ENCODE results near the gene ECSCR. TPM values are rescaled to one million over a fixed set of nuclear protein-coding genes. Genes with fewer than 3 reads are reported as not detected.
"Not testable (repeated sequence)": the region's sequence is repeated elsewhere in the genome, so short reads cannot be mapped to it uniquely, and the experiment has no call there.

The ECSCR gene
- total RNA-seq, 1 experiment from 2014 or later = not detected

DNA sequence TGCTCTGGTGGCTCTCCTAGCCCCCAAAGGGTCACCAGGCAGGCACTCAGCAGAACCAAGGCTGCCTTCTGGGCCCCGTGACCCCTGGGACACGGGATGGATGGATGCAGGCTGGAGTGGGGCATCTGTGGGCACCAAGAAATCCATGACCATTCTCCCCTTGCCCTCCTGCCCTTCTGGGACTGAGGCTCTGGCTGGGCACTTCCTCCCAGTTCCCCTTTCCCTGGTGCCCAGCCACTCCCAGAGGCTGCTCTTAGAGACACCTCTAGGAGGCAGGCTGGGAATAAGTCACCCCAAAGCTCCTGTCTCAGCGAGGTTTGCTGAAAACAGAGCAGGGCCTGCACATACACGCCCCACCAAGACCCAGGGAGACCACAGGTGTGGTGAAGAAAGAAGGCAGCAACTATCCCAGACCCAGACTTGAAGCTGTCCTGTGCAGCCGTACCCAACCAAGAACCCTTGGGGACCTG, 19.1 kb upstream of the ECSCR start:
- ChIA-PET POLR2A (interaction anchor here (0.5 kb wide), 1 partner anchor 170 kb away, joined by 16 read pairs; no protein-coding TSS in a partner anchor), CTCF (interaction anchor here (0.6 to 1.4 kb wide), 3 partner anchors 32 to 59 kb away, joined by 3 read pairs; no protein-coding TSS in a partner anchor)
- Histone ChIP-seq H3K4me1 (ENCODE audit: control insufficient read depth, insufficient read depth, low read length) (peaks cover 16% of the 10 kb centered on the region), H3K27me3 (ENCODE audit: control insufficient read depth, insufficient read depth, low read length) (no peaks in the 10 kb centered on the region), H3K9me3 (ENCODE audit: control insufficient read depth, insufficient read depth, low read depth, low read length) (no peaks in the 10 kb centered on the region), H3K4me3 (ENCODE audit: low read depth in 2 of 2, low read length in 2 of 2) (peak overlapping the region; percentile 23 to 52), H3K36me3 (ENCODE audit: control insufficient read depth, insufficient read depth, low read length) (no peaks in the 10 kb centered on the region), H3K27ac (ENCODE audit: low read length) (peak overlapping the region; percentile 90)
- no TSS peak for BruUV-seq (replicated peaks)
- intact Hi-C loops (cut with micrococcal nuclease; ENCODE audit: unreplicated experiment) (no loop called here), in situ Hi-C loops (cut with HindIII; ENCODE audit: low pct_unique_long_range_greater_than_20kb, low sequenced_read_pairs) (no loop called here)
- peak; percentile 49 for ATAC-seq
- DNase-seq (ENCODE audit: low read depth, low spot score) = no peak
- TF ChIP-seq SIN3A (IDR thresholded peaks at IDR 0.05; ENCODE audit: borderline replicate concordance, insufficient read depth, low read depth, low read length) = no peak
- TF ChIP-seq REST (IDR thresholded peaks at IDR 0.05; ENCODE audit: insufficient read depth in 1 of 2, low read depth in 2 of 2, low read length in 1 of 2) = no peak
- no peak for TF ChIP-seq TCF7L2 (IDR thresholded peaks at IDR 0.05; ENCODE audit: low read depth, low read length)
- TF ChIP-seq POLR2AphosphoS5 (IDR thresholded peaks at IDR 0.05; ENCODE audit: low read depth, low read length) = no peak
- TF ChIP-seq CTCF (IDR thresholded peaks at IDR 0.05) = no peak

DNA sequence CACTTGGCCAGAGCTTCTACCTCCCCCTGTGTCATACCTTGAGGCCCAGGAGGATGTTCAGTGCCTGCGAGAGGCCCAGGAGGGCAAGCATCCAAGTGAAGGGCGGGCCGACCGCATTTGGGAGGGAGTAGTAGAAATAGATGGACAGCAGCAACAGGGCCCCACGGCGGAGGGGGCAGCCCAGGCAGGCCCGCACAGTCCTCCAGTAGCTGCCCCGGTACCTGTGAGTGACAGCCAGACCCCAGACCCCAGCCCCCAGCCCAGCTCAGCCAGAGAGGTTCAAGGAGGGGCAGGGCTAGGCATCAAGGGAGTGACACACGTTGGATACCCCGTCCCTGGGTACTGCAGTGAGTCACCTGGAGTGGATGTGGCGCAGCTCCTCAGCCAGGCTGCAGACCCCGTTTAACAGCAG, 18.6 kb upstream of the ECSCR start:
- Histone ChIP-seq H3K36me3 (ENCODE audit: control insufficient read depth, insufficient read depth, low read length) (no peaks in the 10 kb centered on the region), H3K27ac (ENCODE audit: low read length) (peak overlapping the region; percentile 90), H3K4me1 (ENCODE audit: control insufficient read depth, insufficient read depth, low read length) (peaks cover 16% of the 10 kb centered on the region), H3K4me3 (ENCODE audit: low read depth in 2 of 2, low read length in 2 of 2) (peak overlapping the region; percentile 23 to 52), H3K9me3 (ENCODE audit: control insufficient read depth, insufficient read depth, low read depth, low read length) (no peaks in the 10 kb centered on the region), H3K27me3 (ENCODE audit: control insufficient read depth, insufficient read depth, low read length) (no peaks in the 10 kb centered on the region)
- POLR2A ChIA-PET = no interaction called here
- intact Hi-C loops (cut with micrococcal nuclease; ENCODE audit: unreplicated experiment) (no loop called here), in situ Hi-C loops (cut with HindIII; ENCODE audit: low pct_unique_long_range_greater_than_20kb, low sequenced_read_pairs) (no loop called here)
- DNase-seq (ENCODE audit: low read depth, low spot score) (no peak), ATAC-seq (no peak; the same call in 1 of the 2 replicates)
- no TSS peak for BruUV-seq (replicated peaks)
- CTCF ChIA-PET = interaction anchor here (0.9 to 1.4 kb wide), 2 partner anchors 33 to 43 kb away, joined by 3 read pairs; no protein-coding TSS in a partner anchor
- TF ChIP-seq SIN3A (IDR thresholded peaks at IDR 0.05; ENCODE audit: borderline replicate concordance, insufficient read depth, low read depth, low read length) = no peak
- no peak for TF ChIP-seq TCF7L2 (IDR thresholded peaks at IDR 0.05; ENCODE audit: low read depth, low read length)
- TF ChIP-seq POLR2AphosphoS5 (IDR thresholded peaks at IDR 0.05; ENCODE audit: low read depth, low read length) = no peak
- no peak for TF ChIP-seq CTCF (IDR thresholded peaks at IDR 0.05)
- TF ChIP-seq REST (IDR thresholded peaks at IDR 0.05; ENCODE audit: insufficient read depth in 1 of 2, low read depth in 2 of 2, low read length in 1 of 2) = no peak

GRCh38 chr5:139479729-139480128, 17.2 kb upstream of the ECSCR start:
- ATAC-seq; H3K4me3 ChIP-seq (ENCODE audit: low read depth in 2 of 2, low read length in 2 of 2); H3K27me3 ChIP-seq (ENCODE audit: control insufficient read depth, insufficient read depth, low read length); DNase-seq (ENCODE audit: low read depth, low spot score); H3K9me3 ChIP-seq (ENCODE audit: control insufficient read depth, insufficient read depth, low read depth, low read length); intact Hi-C loops (cut with micrococcal nuclease; ENCODE audit: unreplicated experiment); POLR2A ChIA-PET; CTCF ChIA-PET; H3K27ac ChIP-seq (ENCODE audit: low read length); H3K36me3 ChIP-seq (ENCODE audit: control insufficient read depth, insufficient read depth, low read length); in situ Hi-C loops (cut with HindIII; ENCODE audit: low pct_unique_long_range_greater_than_20kb, low sequenced_read_pairs); BruUV-seq (replicated peaks): not testable (repeated sequence)
- peaks cover 16% of the 10 kb centered on the region for H3K4me1 ChIP-seq (ENCODE audit: control insufficient read depth, insufficient read depth, low read length)
